Measurements from ENCODE around the gene ERH. TPM values are rescaled to one million over a fixed set of nuclear protein-coding genes. Genes with fewer than 3 reads are reported as not detected.
A peak's percentile ranks its signal among the peaks of the same experiment; 100 is the strongest.

ERH gene
- total RNA-seq (263 and 273 TPM in 2 replicates), polyA plus RNA-seq (127 and 157 TPM in 2 replicates), polyA minus RNA-seq (71.9 and 111 TPM in 2 replicates), Bru-seq, nascent RNA (percentile 94 among the genes with signal in this experiment), BruChase-seq, experiment 1, labeled RNA remaining after a 6-hour chase (percentile 93 among the genes with signal in this experiment), BruChase-seq, experiment 2, labeled RNA remaining after a 2-hour chase (percentile 83 among the genes with signal in this experiment)
- 144 and 156 TPM in 2 replicates for polyA plus RNA-seq (2011; cell fraction: cytosol; rRNA removed)
- 51.7 and 53.8 TPM in 2 replicates for polyA plus RNA-seq (2011; cell fraction: nucleus; rRNA removed)
- 192 and 238 TPM in 2 replicates for polyA plus RNA-seq (2012)
- 140 TPM for polyA minus RNA-seq (2011; cell fraction: cytosol; rRNA and poly(A)+ RNA removed)
- 33.5 and 51.1 TPM in 2 replicates for polyA minus RNA-seq (2011; cell fraction: nucleus; rRNA and poly(A)+ RNA removed)
- long read RNA-seq, transcript ERH-203 (4 exons, 1,124 nt) = major isoform, 129 of 173 reads
- long read RNA-seq, partial matches to known transcripts = 2 of 173 reads
- long read RNA-seq, other reads (novel, unspliced or antisense) = 42 of 173 reads

DNA sequence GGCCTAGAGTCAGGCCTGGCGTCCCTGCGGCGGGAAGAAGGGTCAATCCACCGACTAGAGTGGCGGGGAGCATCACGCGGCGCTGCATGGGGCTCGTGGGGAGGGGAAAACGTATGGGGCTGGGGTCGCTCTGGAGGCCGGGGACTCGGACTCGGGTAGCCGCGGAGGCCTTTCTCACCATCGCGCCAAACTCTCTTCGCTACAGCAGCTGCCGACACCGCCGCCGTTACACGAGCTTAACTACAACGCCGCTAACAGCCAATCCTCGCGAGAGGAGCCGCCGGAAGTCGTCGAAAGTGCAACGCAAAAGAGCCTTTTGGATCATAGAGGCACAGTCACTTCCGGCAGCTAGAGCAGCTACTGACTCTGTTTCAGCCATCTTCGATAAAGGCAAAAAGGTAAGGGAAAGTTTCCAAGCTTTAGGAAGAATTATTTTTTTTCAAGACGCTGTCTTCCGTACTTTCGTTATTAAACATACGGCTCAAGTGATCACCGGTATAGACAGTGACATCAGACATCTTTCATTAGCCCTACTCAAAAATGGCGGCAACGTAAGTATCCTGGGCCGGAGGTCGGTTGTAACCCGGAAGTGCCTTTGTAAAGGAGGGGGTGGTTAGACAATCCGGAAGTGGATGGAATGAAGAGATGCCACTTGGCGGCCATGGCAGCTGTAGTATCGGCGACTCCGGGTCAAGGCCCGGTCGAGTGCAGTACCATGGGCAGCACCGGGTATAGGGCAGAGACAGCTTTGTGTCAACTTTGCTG lies at the start of gene ERH, which contains the start of gene SLC39A9:
ERH (minus strand) TSS at position 247 of the 765 bp plus-strand sequence; CDS start at position 181, 66 bp downstream.
SLC39A9 (plus strand) TSS at position 640 of the 765 bp plus-strand sequence. CDS start 678 bp downstream, outside the sequence.
- ChIA-PET POLR2A (interaction anchor here (1.0 to 1.2 kb wide), 2 partner anchors 61 to 207 kb away, joined by 3 to 4 read pairs; partner anchors contain the start of gene EXD2), CTCF (interaction anchor here (0.8 to 3.5 kb wide), 4 partner anchors 61 to 269 kb away, joined by 3 to 26 read pairs (median 4); no protein-coding TSS in a partner anchor)
- Histone ChIP-seq H2AFZ (ENCODE audit: low read depth, low read length) (peak within 1 kb of the TSS; percentile 44), H3K4me3 (replicated peaks in 1 of 3; ENCODE audit: insufficient read depth in 1 of 3, low read depth in 1 of 3, low read length in 3 of 3) (peak within 1 kb of the TSS; percentile 13 to 100 (median 84)), H3K9ac (replicated peaks; ENCODE audit: extremely low read depth, insufficient read depth, low read length) (peak within 1 kb of the TSS; percentile 91), H3K79me2 (ENCODE audit: control insufficient read depth, insufficient read depth, low read length) (peaks cover 87% of the 10 kb centered on the region), H3K27me3 (ENCODE audit: control insufficient read depth in 2 of 2, insufficient read depth in 2 of 2, low read length in 2 of 2) (no peaks in the 10 kb centered on the region), H3K27ac (ENCODE audit: insufficient read depth, low read depth, low read length) (peak within 1 kb of the TSS; percentile 92), H3K9me3 (replicated peaks; ENCODE audit: control insufficient read depth, insufficient read depth, low read length) (no peaks in the 10 kb centered on the region), H3K9me1 (replicated peaks; ENCODE audit: control insufficient read depth, extremely low read depth, insufficient read depth, low read length) (no peaks in the 10 kb centered on the region), H4K20me1 (replicated peaks; ENCODE audit: control insufficient read depth, extremely low read depth, insufficient read depth, low read length) (peaks cover 5% of the 10 kb centered on the region), H3K4me1 (ENCODE audit: control insufficient read depth, extremely low read depth, insufficient read depth, low read length) (peaks cover 31% of the 10 kb centered on the region), H3K36me3 (ENCODE audit: control insufficient read depth in 2 of 2, extremely low read depth in 1 of 2, insufficient read depth in 2 of 2, low read length in 2 of 2) (peaks cover 14 to 21% of the 10 kb centered on the region in 2 experiments), H3K4me2 (ENCODE audit: insufficient read depth, low read length) (peak within 1 kb of the TSS; percentile 95)
- intact Hi-C loops (cut with micrococcal nuclease) = loop anchor here (1.0 to 10.0 kb wide), 4 partner anchors 62 to 367 kb away; partner anchors contain the start of genes DCAF5 and SRSF5
- BruUV-seq (replicated peaks) = no TSS peak
- dilution Hi-C loops (cut with MboI; ENCODE audit: extremely low pct_ligation_motif_present, low sequenced_read_pairs) = no loop called here
- TF ChIP-seq MYC (IDR thresholded peaks at IDR 0.05; ENCODE audit: low read depth, low read length) (peak; percentile 49), GATA2 (IDR thresholded peaks at IDR 0.05; ENCODE audit: insufficient read depth, insufficient read length, low read depth, low read length) (no peak), JUN (IDR thresholded peaks at IDR 0.05; ENCODE audit: borderline replicate concordance, insufficient read depth, insufficient read length, low read depth) (no peak), POLR2AphosphoS5 (IDR thresholded peaks at IDR 0.05; ENCODE audit: insufficient read depth, low read depth, low read length) (peak; percentile 64), POLR2A (IDR thresholded peaks at IDR 0.05; ENCODE audit: low read depth, low read length) (peak; percentile 84), EZH2 (IDR thresholded peaks at IDR 0.05; ENCODE audit: borderline replicate concordance, low read depth, low read length, severe bottlenecking) (no peak), FOS (IDR thresholded peaks at IDR 0.05; ENCODE audit: borderline replicate concordance, insufficient read depth, low read length) (no peak), CTCF (IDR thresholded peaks at IDR 0.05; ENCODE audit: extremely low read depth in 1 of 2, insufficient read depth in 1 of 2, low read depth in 1 of 2, low read length in 2 of 2) (no peak)
- TF ChIP-seq, protein P1, sequence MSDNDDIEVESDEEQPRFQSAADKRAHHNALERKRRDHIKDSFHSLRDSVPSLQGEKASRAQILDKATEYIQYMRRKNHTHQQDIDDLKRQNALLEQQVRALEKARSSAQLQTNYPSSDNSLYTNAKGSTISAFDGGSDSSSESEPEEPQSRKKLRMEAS (IDR thresholded peaks at IDR 0.05; ENCODE audit: insufficient read depth, insufficient read length) = no peak
- FAIRE-seq (peak; percentile 99), DNase-seq (ENCODE audit: low read depth, low spot score) (peak; percentile 98)
